CD4-positive, alpha-beta T cell treated with Interferon alpha-2 for 1 hour (primary cell): ENCODE measurements around the gene GPR137.

Experiments
- DNase-seq, 2 donors: peaks; one replicate each; pipeline ENCODE4 v3.0.0-alpha.2; 2020 to 2022

The GPR137 gene

GRCh38 chr11:64264371-64264852, 21.2 kb upstream of the GPR137 start:
- no peak for DNase-seq

DNA sequence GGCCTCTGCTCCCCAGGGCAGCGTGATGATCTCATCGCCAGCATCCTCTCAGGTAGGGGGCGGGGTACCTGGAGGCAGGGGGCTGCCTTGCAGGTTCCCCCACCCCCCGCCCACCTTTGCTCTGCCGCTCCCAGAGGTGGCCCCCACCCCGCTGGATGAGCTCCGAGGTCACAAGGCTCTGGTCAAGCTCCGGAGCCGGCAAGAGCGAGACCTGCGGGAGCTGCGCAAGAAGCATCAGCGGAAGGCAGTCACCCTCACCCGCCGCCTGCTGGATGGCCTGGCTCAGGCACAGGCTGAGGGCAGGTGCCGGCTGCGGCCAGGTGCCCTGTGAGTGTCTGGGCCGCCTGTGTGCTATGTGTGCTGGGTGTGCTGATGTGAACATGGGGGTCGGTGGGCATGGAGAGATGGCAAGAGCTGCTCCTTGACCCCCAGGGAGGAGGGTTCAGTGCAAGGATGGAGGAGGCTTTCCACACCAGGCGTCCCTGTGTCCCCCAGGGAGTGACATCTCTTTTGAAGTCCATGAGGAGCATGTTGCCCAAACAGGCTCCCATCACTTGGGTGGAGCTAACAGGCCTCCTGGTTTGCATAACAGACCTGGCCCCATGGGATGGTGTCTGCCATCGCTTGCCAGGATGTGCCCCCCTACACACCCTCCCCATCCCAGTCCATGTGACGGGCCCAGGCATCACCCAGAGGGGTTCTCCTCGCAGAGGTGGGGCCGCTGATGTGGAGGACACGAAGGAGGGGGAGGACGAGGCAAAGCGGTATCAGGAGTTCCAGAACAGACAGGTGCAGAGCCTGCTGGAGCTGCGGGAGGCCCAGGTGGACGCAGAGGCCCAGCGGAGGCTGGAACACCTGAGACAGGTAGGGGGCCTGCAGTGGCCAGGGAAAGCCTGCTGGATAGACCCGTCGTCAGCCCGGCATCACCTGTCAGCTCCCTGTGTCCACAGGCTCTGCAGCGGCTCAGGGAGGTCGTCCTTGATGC, 20.2 kb upstream of the GPR137 start:
- no peak for DNase-seq

- no peak for DNase-seq
These were observed 19.3 kb upstream of the GPR137 start for GRCh38 chr11:64266339-64266738.

- DNase-seq = no peak
These were observed 18.3 kb upstream of the GPR137 start for GRCh38 chr11:64267207-64267945.

GRCh38 chr11:64268025-64268892, 17.4 kb upstream of the GPR137 start:
- DNase-seq = no peak

DNA sequence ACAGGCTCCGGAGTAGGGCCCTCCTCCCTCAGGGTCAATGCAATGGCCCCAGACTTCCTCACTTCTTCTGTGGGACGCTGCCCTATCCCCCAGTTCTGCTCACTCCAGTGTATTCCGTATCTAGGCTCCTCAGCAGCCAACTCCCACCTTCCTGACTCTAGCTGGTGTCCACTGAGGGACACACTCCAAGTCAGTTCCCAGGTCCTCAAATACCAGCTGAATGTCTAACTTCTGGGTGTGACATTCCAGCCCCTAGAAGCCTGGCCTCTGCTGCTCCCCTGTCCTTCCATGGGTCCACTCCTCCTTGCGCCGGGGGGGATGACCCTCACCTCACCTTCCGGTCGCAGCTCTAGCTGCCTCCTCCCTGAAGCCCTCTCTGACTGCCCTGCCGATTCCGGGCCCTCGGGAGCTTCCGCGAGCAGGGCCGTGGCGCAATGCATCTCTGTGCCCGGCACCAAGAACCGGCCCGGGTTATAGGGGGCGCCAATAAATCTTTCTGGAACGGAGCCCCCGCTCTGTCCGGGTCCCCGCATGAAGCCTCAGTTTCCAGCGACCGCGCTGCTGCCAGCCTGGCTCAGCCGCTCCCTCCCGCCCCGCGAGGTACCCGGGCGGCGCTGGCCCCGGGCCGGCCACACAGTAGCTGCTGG, 16.6 kb upstream of the GPR137 start:
- peak; percentile 33 to 42 for DNase-seq

DNA sequence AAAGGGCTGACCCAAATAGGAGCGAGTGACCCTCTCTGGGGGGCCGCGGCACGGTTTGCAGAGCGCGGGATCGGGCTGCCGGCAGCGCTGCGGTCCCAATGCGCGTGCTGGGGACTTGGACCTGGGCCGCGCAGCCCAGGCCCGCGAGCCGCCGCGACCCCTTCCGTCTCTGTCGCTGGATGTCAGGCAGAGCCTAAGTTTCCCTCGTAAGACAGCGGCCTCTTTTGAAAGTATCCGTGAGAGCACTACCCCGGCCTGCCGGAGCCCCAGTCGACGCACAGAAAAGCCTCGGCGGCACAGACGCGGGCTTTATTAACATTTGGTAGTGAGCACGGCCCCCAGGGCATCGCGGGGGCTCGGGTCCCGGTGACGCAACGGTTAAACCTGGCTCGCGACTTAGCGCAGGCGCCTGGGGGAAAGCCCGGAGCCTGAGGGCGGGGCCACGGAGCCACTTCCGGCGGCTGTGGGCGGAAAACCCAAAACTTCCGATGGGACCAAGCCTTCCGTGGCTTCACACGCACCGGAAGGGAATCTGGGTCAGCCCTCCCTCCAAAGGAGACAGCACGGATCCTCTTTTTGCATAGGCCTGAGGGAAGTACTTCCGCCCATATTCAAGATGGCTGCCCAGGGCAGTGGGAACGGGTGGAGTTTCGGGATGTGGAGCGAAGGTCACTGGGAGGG, 16.0 kb upstream of the GPR137 start:
- DNase-seq = peak; percentile 97 to 98

DNA sequence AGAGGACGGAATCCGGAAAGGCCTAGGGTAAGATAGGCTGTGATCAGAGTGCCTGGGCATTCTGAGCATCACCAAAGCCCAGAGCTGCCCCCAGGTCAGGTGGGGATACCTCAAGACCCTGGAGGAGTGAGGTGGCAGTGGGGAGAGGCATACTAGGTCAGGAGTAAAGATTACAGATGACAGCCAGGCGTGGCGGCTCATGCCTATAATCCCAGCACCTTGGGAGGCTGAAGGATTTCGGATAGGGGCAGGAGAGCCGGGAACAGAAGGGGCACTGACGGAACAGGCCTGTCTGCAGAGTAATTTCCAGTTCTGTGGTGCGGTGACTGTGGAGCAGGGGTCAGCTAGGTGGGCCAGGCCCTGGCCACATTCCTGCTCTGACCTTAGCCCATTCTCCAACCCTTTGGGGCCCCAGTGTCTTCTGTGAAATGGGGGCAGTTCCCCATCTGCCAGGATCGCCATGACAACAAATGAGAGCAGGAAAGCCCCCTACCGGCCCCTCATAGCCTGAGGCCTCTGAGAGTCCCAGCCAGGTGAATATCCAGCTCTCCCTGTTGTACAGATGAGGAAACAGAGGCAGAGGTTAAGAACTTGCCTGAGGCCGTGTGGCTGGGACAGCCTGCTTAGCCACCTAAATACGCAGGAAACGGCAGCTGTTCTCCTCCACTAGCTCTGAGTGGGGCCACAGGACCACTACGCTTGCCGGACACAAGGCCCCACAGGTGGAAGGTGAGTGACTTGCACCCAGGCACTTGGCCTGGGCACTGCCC, 10.4 kb upstream of the GPR137 start:
- DNase-seq = no peak

DNA sequence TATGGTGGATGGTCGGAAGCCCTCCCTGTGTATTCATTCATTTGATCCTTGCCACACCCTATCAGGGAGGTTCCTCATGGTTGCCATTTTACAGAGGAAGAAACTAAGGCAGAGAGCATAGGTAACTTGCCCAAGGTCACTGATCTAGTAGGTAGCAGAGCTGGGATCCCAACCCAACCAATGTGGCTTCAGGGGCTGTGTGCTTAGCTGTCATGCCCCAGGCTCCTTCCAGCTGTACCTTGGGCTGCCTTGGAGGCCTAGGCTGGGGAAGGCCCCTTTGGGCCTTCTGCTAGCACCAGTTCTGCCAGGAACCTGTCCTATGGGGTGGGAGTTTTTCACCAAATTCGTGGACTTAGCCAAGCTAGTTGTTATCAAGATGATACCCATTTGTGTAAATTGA, 9.8 kb upstream of the GPR137 start:
- no peak for DNase-seq

DNA sequence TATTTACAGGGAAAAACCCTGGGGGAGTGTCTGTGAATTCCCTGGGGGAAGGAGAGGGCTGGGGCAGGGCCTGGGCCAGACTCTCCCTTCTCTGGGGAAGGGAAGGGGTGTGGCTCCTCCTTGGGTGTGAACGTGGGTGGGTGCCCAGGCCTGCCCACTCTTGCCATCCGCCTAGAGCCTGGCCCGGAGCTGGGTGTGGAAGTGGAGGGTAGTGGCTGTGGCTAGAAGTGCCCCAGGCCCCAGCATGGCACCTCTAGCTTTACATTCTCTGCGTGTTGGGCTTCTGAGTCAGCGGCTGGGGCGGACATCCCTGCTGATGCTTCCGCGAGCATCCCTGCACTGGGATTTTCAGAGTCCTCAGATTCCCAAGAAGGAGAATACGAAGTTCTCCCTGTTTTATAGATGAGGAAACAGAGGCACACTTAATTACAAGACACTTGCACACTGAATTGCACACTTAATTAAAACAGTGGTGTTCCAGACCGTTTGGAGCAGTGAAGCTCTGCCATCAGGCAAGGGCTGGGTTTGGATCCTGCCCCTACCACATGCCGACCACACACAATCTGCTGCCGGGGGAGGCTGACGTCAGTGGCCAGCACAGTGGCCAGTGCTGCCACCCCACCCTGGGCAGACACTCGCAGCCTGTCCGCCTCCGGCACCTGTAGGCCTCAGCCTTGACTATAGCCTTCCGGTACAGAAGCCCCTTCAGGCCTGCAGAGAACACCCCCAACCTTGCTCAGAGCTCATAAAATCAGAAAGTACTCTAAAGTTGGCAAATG, 8.8 kb upstream of the GPR137 start:
- DNase-seq = no peak

GRCh38 chr11:64278576-64279190, 7.0 kb upstream of the GPR137 start:
- no peak for DNase-seq

GRCh38 chr11:64281957-64282770, 3.5 kb upstream of the GPR137 start:
- DNase-seq = no peak

GRCh38 chr11:64283092-64283491, 2.6 kb upstream of the GPR137 start:
- no peak for DNase-seq

DNA sequence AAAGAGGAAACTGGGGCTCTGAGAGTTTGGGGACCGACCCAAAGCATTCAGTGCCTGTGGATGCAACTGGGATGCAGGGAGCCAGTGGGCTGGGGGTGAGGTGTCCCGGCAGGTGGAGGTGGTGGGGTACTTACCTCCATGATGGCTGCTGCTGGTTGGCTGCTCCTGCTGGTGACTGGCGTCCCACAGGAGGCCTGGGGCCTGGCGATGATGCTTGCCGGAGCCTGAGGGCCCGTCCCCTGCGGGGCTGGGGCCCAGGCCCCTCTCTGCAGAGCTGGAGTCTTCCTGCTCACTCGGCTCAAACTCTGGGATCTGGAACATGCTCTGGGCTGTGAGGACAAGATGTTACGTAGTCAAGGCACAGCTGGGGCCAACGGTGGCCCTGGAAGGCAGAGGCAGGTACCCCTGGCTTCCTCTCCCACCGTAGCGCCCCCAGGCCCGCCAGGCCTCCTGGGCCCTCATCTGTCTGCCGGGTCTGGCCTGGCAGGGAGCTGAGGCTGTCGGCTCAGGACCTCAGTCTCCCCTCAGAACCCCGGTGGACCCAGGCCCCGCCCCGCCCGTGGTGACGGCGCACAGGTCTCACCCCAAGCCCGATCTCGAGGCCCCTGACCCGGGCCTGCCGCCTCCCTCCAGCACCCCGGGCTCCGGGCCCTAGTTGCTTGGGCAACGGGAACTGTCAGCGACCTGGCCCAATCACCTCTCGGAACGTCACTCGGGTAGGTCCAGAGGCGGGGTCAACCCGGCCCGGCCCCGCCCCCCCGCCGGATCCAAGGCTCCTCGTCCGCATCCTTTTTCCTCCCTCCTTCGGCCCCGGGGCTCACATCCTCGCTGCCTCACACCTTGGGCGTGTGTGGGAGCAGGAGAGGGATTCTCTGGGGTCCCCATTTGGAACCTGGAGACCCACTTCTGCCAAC, 1.3 kb upstream of the GPR137 start, which contains the start of gene BAD:
BAD (minus strand) TSS at position 618 of the 914 bp plus-strand sequence; CDS start at position 321, 297 bp downstream.
- peak; percentile 94 to 95 for DNase-seq

DNA sequence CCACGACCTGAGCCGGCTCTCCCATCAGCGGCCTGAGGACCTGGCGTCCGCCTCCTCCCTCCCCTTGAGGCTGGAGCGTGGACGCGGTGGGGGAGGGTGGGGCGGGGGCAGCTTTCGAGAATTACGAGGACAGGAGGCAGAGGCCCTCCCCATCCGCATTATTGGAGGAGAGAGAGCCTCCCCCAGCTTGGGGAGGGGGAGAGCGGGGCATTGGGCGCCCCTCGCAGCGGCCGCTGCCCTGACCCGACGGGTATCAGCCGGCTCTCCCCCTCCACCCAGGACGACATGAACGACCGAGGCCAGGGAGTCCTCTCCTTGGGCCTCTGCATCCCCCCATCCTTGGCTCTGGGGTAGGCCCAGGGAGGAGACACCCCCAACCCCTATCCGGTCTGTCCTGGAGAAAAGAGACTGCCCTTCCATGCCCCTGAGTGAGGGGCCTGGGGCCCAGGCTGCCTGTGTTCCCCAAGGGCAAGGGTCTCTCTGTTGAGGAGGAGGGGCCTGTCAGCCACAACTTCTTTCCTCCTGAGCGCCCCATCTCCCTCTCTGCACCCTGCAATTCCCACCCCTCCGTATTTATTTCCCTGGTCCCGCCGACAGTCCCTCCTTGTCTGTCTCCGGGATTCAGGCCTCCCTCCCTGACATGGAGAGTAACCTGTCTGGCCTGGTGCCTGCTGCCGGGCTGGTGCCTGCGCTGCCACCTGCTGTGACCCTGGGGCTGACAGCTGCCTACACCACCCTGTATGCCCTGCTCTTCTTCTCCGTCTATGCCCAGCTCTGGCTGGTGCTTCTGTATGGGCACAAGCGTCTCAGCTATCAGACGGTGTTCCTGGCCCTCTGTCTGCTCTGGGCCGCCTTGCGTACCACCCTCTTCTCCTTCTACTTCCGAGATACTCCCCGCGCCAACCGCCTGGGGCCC, 495 bp downstream of the GPR137 start:
- no peak for DNase-seq

DNA sequence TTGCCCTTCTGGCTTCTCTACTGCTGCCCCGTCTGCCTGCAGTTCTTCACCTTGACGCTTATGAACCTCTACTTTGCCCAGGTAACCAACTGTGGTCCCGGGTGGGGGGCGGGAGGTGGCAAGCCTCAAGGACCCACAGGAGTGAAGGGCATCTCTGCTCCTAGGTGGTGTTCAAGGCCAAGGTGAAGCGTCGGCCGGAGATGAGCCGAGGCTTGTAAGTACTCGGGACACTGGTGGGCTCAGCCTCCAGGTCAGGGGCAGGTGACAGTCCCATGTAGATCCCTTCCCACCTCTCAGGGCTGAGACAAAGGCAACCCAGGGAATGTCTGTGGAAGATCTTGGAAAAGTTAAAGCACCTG, 1.1 kb downstream of the GPR137 start:
- no peak for DNase-seq
